GM23248 (cell line): ENCODE results near the gene KRTAP3-3.

Source experiments
- EZH2 ChIP-seq: fragments of 200-600 bp; sonication (generic); IDR thresholded peaks from 2 replicates; pipeline ENCODE4 v1.6.1; 2018; ENCODE audit warnings: antibody characterized with exemption, mild to moderate bottlenecking; ENCODE audit not compliant: insufficient read depth, poor library complexity, severe bottlenecking
- EZH2phosphoT487 ChIP-seq: fragments of 200-600 bp; sonication (generic); IDR thresholded peaks from 2 replicates; pipeline ENCODE4 v1.6.1; 2018; ENCODE audit warnings: antibody characterized with exemption, moderate library complexity, mild to moderate bottlenecking, low read depth; ENCODE audit not compliant: insufficient read depth

GRCh38 chr17:40984226-40984625, 9.7 kb downstream of the KRTAP3-3 start, which contains the start of gene KRT40:
- TF ChIP-seq EZH2 (no peak), EZH2phosphoT487 (no peak)
